NCI-H2196 (cell line): Measurements from ENCODE around the gene DENND5A.

Experiments used
- DNase-seq: peaks from one replicate; lab custom pipeline; 2025; ENCODE audit not compliant: unreplicated experiment; lab: John Stamatoyannopoulos, UW

The DENND5A gene

DNA sequence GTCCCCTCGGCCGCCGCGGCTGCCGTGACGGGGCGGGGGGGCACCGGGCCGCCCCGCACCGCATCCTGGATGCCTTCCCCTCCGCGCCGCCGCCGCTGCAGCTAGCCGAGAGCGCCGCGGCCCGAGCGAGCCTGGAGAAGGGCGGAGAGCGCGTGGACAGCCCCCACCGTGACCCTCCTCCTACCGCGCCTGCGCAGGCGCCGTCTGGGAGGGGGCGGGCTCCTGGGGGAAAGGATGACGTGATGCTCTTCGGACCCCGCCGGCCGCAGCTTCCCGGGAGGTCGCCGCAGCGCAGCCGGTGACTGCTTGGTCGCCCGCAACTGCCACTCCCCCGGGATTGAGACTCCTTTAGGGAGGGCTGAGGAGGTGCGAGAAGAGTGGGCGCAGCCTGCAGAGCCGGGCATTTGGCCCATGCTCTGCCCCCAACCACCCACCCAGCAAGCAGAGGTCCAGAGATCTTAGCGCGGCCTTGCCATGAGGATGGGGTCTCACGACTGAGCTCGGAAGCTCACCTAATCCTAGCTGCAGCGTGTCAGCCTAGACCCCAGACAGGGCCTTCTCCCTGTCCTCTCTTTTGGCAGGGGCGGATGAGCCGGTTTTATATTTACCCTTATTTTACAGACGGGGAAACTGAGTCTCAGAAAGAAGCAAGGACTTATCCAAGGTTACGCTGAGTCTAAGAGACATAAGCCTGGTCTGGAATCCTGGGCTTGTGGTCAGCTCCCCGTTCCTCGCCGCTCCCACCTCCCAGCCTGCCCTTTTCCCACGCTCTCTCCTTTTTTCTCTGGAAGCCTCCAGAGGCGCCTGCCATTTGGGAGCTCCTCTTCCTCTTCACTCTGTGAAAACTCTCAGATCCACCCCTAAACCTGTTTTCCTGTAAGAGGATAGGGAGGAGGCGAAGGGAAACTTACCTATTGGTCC, at the start of gene DENND5A:
Gene DENND5A, minus strand, starts transcription at position 140 of the 921 bp plus-strand sequence. CDS start 281 bp downstream, outside the sequence.
- DNase-seq, result peak; percentile 86

DNA sequence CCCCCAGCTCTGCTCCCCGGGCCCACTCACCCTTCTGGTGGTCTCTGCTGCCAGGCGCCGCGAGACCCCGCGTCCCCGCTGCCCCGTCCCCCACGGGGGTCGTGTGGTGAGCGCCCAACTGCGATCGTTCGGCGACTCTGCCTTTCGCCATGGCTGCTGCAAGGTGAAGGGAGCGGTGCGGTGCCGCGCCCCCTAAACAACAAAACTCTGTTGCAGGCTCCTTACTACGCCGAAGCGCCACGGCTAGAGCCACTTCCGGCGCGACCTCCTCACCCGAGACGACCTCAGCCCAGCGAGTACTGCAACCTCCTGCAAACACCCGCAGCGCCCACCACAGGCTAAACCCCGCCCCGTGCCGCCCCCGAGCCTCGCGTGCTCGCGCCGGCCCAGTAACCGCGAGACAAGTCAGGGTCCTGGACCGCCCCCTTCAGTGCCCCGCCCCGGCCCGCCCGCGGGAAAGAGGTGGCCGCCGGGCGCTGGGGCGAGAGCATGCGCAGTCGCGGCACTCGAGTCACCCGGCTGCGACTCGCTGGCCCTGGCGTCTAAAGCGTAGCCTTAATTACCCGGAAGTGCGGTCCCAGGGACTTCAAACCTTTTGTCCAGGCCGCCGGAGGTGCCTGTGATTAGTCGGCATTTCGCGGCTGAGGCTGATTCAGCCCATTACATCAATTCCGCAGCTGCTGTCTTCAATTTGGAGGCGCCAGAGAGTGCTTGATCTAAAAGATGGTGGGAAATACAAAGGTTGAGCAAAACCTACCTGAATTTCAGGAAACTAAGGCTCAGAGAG, 49.3 kb upstream of the DENND5A start, which contains the start of gene TMEM41B:
Gene TMEM41B, minus strand, starts transcription at position 303 of the 787 bp plus-strand sequence. Its CDS starts 152 bp downstream, at position 151.
- DNase-seq, result peak; percentile 98

DNA sequence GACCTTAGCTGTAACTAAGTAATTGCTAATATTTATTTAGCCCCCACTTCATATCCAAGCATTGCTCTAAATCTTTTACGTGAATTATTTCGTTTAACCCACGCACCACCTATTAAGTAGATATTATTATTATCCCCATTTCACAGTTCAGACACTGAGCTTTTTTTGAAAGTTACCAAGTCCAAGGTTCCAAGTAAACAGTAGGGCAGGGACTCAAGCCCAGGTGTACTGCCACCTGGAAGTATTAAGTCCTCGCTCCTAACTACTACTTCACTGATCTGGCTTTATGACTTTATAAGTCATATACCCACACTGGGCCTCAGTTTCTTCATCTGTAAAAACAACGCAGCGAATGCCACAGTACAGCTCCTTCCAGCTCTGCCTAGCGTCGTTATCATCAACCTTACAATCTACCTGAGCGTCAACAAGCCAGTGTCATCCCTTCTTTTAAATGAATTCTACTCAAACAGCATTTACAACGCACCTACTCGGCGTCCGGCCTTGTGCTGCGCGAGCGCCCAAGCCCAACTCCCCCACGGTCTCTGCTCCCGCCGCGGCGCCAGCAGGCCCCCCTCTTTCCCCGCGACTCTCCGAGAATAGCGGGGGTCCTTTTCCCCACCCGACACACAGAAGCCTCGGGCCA, 48.6 kb upstream of the DENND5A start:
- no peak for DNase-seq

DNA sequence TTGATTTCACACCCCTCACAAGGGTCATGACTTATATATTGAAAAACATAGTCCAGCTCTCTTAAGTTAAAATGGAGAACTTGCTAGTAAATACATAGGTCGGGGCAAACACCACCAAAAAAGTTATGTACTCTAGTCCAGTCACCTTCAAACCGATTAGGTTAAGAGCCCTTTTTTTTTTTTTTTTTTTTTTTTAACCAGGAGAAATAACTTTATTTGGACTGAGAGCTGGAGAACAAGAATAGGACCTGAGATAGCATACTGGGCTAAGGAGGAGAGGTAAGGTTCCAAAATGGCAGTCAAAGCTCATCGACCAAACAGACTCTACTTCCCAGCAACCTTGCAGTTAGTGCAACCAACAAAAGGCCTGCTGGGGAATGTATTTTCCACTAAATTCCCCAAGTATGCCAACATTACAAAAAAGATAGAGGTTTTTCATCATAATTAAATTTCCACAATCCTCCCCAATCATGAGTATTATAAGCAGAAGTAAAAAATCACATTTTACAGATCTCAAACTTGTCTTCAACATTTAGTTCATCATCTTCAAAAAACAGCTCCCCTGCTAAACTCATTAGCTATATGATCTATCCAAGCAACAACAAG, 45.4 kb upstream of the DENND5A start:
- DNase-seq, result no peak

DNA sequence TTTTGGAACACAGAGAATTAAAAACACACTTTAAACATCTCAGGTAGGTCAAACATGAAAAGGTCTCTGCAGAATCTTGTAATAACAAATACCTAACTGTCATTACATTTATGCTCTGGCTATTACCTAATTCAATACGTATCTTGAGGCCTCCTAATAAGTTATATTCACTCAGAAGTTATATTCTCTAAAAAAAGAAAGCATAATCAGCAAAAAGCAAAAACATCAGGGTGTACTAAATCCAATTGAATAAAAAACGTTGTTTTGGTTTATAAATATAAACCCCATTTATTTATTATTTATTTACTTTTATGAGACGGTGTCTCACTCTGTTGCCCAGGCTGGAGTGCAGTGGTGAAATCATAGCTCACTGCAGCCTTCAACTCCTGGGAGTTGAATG, 39.0 kb upstream of the DENND5A start:
- DNase-seq, result no peak

DNA sequence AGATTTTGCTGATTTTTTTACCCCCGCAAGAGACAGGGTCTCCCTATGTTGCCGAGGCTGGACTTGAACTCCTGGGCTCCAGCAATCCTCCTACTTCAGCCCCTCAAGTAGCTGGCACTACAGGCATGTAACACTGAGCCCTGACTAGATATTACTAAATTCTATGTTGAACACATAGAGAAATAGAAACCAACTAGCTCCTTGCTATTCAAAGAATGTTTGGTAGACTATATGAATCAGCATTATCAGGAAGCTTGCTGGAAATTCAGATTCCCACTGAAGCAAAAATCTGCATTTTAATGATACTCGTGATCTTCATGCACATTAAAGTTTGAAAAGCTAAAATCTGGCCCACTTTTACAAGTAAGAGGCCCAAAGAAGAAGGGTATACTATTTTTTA, 37.3 kb upstream of the DENND5A start:
- no peak for DNase-seq

DNA sequence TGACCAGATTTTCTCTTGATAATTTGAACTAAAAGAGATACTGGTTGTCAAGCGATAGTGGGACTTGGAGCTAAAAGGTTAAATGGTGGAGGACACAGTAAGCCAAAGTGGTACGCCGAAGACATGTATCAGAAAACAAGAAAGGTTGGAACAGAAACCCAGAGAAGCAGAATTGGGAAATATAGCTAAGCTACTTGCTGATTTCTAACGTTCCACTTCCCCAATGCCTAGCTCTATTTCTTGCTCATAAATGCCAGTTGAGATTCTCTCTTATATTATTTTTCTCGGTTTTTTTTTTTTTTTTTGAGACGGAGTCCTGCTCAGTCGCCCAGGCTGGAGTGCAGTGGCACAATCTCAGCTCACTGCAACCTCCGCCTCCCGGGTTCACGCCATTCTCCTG, 36.6 kb upstream of the DENND5A start:
- no peak for DNase-seq

DNA sequence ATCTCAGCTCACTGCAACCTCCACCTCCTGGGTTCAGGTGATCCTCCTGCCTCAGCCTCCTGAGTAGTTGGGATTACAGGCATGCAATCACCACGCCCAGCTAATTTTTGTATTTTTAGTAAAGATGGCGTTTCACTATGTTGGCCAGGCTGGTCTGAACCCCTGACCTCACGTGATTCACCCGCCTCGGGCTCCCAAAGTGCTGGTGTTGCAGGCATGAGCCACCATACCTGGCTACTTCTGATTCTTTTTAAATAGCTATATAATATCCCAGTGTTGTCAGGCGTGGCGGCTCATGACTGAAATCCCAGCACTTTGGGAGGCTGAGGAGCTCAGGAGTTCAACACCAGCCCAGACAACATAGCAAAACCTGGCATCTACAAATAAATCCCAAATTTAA, 28.5 kb upstream of the DENND5A start:
- DNase-seq, result no peak

DNA sequence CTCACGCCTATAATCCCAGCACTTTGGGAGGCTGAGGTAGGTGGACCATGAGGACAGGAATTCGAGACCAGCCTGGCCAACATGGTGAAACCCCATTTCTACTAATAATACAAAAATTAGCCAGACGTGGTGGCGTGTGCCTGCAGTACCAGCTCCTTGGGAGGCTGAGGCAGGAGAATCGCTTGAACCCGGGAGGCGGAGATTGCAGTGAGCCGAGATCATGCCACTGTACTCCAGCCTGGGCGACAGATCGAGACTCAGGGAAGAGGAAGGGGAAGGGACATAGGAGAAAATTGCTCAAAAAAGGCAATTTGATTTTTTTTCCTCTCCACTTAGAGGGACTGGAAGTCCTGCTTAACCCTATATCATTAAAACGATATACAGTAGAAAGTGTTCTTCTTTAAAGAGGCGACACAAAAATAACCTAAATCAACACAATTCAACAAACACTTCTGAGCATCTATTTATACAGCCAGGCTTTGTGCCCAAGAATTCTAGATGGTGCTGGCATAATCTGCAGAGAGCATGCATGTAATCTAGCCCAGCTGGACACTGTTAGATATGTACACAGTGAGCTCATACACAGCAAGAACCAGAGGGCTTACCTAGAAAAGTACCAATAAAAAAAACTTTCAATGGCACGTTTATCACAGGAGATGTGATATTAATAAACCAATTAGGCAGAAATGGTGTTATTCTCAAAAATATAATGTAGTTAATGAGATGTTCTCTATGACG, 20.9 kb upstream of the DENND5A start:
- DNase-seq, result peak; percentile 38

DNA sequence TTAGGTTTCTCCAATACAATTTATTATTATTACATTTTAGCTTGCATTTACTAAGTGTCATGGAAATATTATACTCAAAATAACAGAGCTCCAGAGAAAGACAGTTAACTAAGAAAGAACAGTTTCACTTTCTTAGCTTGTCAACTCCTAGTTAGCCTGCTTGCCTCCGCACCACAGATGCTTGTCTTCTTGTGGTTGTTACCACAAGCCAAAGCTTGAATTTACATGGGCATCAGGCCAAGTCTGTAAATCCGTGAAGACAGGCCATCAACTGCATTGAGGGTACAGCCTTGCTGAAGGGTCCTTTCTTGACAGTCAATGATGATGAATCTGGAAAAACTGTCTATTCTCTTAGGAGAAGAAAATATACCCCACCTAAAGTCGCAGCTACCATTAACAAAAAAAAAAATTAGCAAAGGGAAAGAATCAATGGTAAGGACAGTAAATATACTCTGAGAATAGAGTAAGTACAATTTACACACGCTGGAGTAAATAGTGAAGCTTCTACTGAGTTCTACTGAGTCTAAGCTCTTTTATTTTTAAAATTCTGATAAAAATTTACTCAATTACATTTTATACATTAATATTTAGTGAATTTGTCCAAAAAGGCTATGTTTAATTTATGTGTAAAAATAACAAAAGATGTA, 15.6 kb upstream of the DENND5A start:
- peak; percentile 53 for DNase-seq

DNA sequence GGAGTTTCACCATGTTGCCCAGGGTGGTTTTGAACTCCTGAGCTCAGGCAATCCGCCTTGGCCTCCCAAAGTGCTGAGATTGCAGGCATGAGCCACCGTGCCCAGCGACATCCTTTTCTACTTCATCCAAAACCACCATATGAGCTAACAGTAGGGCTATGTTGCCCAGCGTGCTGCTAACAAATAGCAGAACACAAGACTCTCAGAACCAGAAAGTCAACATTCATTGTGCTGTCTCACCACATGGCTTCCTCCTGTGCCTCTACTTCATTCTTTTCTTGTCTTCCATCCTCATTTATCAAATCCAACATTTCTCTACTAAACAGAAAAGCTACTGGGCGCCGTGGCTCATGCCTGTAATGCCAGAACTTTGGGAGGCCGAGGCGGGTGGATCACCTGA, 12.0 kb upstream of the DENND5A start:
- no peak for DNase-seq

DNA sequence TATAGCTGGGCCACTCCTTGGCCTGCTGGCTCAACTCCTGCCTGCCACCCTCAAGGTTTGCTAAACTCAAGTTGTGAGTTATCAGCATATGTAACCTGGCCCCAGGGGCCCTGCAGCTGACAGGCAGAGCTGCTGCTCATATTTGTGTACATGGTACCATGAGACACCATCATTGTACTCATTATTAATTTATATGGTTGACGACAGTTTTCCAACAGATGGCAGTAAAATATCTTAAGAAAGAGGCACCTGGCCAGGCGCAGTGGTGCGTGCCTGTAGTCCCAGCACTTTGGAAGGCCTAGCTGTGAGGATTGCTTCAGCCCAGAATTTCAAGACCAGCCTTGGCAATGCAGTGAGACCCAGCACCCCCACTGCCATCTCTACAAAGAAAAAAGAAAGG, 11.4 kb upstream of the DENND5A start:
- peak; percentile 29 for DNase-seq

DNA sequence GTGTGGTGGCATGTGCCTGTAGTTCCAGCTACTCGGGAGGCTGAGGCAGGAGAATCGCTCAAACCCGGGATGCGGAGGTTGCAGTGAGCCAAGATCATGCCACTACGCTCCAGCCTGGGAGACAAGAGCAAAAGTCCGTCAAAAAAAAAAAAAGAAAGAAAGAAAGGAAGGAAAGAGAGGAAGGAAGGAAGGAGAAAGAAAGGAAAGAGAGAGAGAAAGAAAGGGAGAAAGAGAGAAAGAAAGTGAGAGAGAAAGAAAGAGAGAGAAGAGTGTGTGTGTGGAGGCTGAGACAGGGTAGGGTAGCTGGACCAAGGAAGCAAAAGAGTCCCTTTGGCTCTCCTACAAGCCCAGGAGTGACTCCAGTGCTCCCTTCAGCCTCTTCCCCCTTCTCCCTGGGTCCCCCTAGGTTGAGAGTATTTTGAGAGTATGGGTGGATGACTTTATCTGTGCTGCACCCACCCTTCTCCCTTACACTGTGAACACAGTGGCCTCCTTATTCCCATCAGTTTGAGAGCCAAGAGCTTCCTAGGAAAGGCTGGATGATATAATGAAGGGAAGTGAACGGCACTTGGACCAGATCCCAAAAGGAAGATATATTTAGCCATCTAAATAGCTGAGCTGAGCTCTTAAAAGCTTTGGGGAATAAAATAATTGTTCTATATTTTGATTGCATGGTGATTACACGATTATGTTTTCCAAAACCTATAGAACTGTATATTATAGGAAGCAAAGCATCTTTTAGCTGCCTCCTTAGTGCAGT, 9.5 kb upstream of the DENND5A start:
- DNase-seq, result no peak

DNA sequence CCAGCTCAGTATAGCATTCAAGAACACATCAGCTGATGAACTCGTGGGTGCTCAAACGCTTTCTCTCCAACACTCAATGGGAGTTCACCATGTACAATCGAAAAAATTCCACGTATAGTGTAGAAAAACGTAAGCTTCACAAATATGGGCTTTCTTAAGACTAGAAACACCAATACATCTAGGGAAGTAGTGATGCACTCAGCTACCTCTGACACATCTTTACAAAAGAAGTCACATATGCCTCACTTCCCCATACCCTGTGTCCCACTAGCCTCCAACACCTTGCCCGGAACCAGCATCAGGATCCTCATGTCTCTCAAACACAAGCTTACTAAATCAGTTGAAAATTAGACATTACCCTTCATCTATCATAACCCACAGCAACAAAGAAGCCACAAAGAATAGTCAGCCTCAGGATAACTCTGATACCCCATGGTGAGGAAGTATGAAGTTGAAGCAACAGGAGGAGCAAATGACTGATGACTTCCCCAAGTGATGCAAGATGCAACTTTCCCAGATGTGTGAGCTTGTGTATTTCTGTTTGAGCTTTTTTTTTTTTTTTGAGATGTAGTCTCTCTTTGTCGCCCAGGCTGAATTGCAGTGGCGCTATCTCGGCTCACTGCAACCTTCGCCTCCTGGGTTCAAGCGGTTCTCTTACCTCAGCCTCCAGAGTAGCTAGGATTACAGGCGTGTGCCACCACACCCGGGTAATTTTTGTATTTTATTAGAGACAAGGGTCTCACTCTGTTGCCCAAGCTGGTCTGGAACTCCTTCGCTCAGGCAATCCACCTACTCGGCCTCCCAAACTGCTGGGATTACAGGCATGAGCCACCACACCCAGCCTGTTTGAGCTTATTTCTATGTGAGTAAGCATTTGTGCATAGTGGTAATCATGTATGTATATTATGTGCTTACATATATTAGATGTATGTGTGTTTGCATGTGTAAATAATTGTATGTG, 8.5 kb upstream of the DENND5A start:
- DNase-seq, result no peak

DNA sequence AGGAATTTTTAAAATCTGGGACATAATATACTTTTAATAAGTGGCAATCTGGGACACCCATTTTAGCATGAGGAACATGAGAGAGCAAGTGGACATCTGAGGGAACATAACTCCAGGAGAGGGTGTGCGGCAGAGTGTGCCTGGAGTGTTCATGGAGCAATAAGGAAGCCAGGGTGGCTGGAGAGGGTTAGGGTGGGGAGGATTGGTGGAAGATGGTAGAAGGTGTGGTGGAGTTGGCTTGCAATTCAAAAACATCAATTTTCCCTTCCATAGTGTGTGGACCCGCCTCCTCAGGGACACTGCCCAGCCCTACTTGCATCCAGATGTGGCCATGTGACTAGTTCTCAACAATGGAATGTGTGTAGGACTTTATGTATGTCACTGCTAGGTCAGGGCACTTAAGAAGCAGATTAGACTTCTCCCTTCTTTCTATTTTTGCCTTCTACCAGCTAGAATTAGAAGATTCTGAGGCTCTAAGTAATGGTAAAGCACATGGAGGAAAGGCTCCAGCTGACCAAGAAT, 4.4 kb upstream of the DENND5A start:
- DNase-seq, result no peak

DNA sequence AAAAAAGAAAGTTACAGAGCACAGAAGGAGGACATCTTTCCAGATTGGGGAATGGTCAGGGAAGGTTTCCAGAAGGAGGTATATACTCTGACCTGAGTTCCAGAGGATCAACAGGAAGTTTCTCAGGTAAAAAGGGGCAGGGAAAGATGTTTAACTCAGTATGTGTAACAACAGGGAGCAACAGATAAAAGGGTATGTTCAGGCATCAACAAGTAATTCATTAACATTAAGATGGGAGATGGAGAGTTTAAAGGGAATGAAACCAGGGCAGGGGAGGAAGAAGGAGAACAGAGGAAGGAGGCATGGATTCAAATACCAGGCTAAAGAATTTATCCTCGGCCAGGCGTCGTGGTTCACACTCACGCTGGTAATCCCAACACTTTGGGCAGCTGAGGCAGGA, 2.5 kb upstream of the DENND5A start:
- DNase-seq, result no peak

DNA sequence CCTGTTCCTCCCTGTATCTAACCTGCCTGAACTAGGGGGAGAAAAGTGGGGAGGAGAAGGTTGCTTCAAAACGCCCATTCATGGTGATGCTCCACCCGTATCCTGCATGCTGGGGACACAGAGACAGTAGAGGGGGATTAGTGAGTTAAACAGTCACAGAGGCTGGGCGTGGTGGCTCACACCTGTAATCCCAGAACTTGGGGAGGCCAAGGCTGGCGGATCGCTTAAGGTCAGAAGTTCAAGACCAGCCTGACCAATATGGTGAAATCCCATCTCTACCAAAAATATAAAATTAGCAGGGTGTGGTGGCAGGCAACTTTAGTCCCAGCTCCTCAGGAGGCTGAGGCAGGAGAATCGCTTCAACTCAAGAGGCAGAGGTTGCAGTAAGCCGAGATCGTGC, 1.8 kb upstream of the DENND5A start:
- no peak for DNase-seq
